GM18861 (cell line): Measurements from ENCODE around the gene RALGAPA1.

Source experiments
- ATAC-seq: cut with Tn5 transposase; IDR thresholded peaks from one replicate; pipeline ENCODE4 v1.9.1; 2021; ENCODE audit not compliant: unreplicated experiment

Gene RALGAPA1

GRCh38 chr14:35503646-35504045 lies 305.4 kb downstream of the RALGAPA1 start:
- ATAC-seq: no peak

GRCh38 chr14:35499180-35499579 lies 309.9 kb downstream of the RALGAPA1 start:
- ATAC-seq: no peak

GRCh38 chr14:35495278-35495677 lies 313.8 kb downstream of the RALGAPA1 start:
- ATAC-seq: no peak

- ATAC-seq: no peak
Measured at GRCh38 chr14:35492569-35493014, 316.5 kb downstream of the RALGAPA1 start.
